Measurements from ENCODE around the gene DEFB121. TPM values are rescaled to one million over a fixed set of nuclear protein-coding genes. Genes with fewer than 3 reads are reported as not detected.
"Not testable (repeated sequence)": the region's sequence is repeated elsewhere in the genome, so short reads cannot be mapped to it uniquely, and the experiment has no call there.

The DEFB121 gene
- total RNA-seq, 1 donor from 2014 or later, result not detected

- not testable (repeated sequence) for DNase-seq (ENCODE audit: extremely low read depth, low read depth, low spot score)
These were observed 41.7 kb downstream of the DEFB121 start for GRCh38 chr20:31364272-31364671.

- DNase-seq (ENCODE audit: extremely low read depth, low read depth, low spot score), result no peak
These were observed 42.7 kb downstream of the DEFB121 start for GRCh38 chr20:31363295-31363694.

GRCh38 chr20:31355981-31356380 lies 50.0 kb downstream of the DEFB121 start:
- no peak for DNase-seq (ENCODE audit: extremely low read depth, low read depth, low spot score)

Other genes starting within 250 kb of the DEFB121 start
- gene DEFB115, start 148.6 kb downstream of the DEFB121 start, total RNA-seq, result not detected in 2 replicates
- not detected in 2 replicates for gene DEFB116, start 97.6 kb downstream of the DEFB121 start, total RNA-seq
- not detected in 2 replicates for gene DEFB118, start 37.6 kb downstream of the DEFB121 start, total RNA-seq
- gene DEFB119, start 15.6 kb downstream of the DEFB121 start, total RNA-seq, result not detected in 2 replicates
- gene DEFB123, start 34.4 kb upstream of the DEFB121 start, total RNA-seq, result not detected in 2 replicates
- not detected in 2 replicates for gene DEFB124, start 68.9 kb upstream of the DEFB121 start, total RNA-seq
- not detected in 2 replicates for gene REM1, start 69.1 kb upstream of the DEFB121 start, total RNA-seq
- 95.5 and 129 TPM in 2 replicates for gene HM13, start 108.2 kb upstream of the DEFB121 start, total RNA-seq
- gene ID1, start 199.1 kb upstream of the DEFB121 start, total RNA-seq, result 74.3 and 145 TPM in 2 replicates
- gene COX4I2, start 231.7 kb upstream of the DEFB121 start, total RNA-seq, result not detected in 2 replicates